PC-9 (cell line): ENCODE measurements around the gene C19orf38. TPM values are rescaled to one million over a fixed set of nuclear protein-coding genes. Genes with fewer than 3 reads are reported as not detected.
A peak's percentile ranks its signal among the peaks of the same experiment; 100 is the strongest.

Source experiments
- BruUV-seq: library from RNA; stranded (reverse); fragments of 400-500 nt; replicated peaks from 2 replicates; lab custom pipeline; 2021; lab: Mats Ljungman, UMichigan
- CTCF ChIA-PET: fragments of 300-600 bp; sonication (Branson Sonifier 250); formaldehyde crosslinking; loops from one replicate; lab custom pipeline; 2022; ENCODE audit warnings: antibody characterized with exemption; lab: Charles Lee
- POLR2A ChIA-PET: fragments of 300-600 bp; sonication (Branson Sonifier 250); formaldehyde crosslinking; loops from one replicate; lab custom pipeline; 2022; ENCODE audit warnings: antibody characterized with exemption; ENCODE audit not compliant: unreplicated experiment; lab: Charles Lee
- DNase-seq, 2 experiments: peaks; one replicate each; pipeline versions ENCODE4 v3.0.0 to v3.0.0-alpha.2; 2015 to 2022; ENCODE audit warnings: mixed read lengths in 1 of 2
- H2AFZ ChIP-seq: fragments of 200-600 bp; sonication (generic); 2 replicates; pipeline ENCODE4 v1.8.1; 2017; ENCODE audit warnings: antibody characterized with exemption
- H3F3A ChIP-seq: fragments of 200-600 bp; sonication (generic); 2 replicates; pipeline ENCODE4 v1.8.1; 2017; ENCODE audit warnings: antibody characterized with exemption, mild to moderate bottlenecking, low read depth; ENCODE audit not compliant: insufficient read depth
- H3K27ac ChIP-seq: fragments of 200-600 bp; sonication (generic); 2 replicates; pipeline ENCODE4 v1.6.1; 2016; ENCODE audit warnings: mixed run types
- H3K27me3 ChIP-seq: fragments of 200-600 bp; sonication (generic); 2 replicates; pipeline ENCODE4 v1.6.1; 2016; ENCODE audit warnings: low read depth, mixed run types; ENCODE audit not compliant: insufficient read depth
- H3K36me3 ChIP-seq: fragments of 200-600 bp; sonication (generic); 2 replicates; pipeline ENCODE4 v1.6.1; 2016; ENCODE audit warnings: low read depth, mixed run types
- H3K4me1 ChIP-seq: fragments of 200-600 bp; sonication (generic); replicated peaks from 2 replicates; pipeline ENCODE4 v1.6.1; 2016; ENCODE audit warnings: mixed run types; ENCODE audit not compliant: insufficient read depth
- H3K4me2 ChIP-seq: fragments of 200-600 bp; sonication (generic); 2 replicates; pipeline ENCODE4 v1.6.1; 2017; ENCODE audit warnings: mixed run types
- H3K4me3 ChIP-seq: fragments of 200-600 bp; sonication (generic); 2 replicates; pipeline ENCODE4 v1.6.1; 2016; ENCODE audit warnings: mixed run types
- H3K79me2 ChIP-seq: fragments of 200-600 bp; sonication (generic); 2 replicates; pipeline ENCODE4 v1.6.1; 2017; ENCODE audit warnings: low read depth, mixed run types
- H3K9me2 ChIP-seq: fragments of 200-600 bp; sonication (generic); 2 replicates; pipeline ENCODE4 v1.8.1; 2017; ENCODE audit warnings: mild to moderate bottlenecking; ENCODE audit not compliant: insufficient read depth
- H3K9me3 ChIP-seq: fragments of 200-600 bp; sonication (generic); 2 replicates; pipeline ENCODE4 v1.8.1; 2016; ENCODE audit warnings: low read depth; ENCODE audit not compliant: insufficient read depth
- H4K20me1 ChIP-seq: fragments of 200-600 bp; sonication (generic); 2 replicates; pipeline ENCODE4 v1.8.1; 2017; ENCODE audit not compliant: insufficient read depth
- EZH2 ChIP-seq: fragments of 200-600 bp; sonication (generic); IDR thresholded peaks from 2 replicates; pipeline ENCODE4 v1.8.0; 2017; ENCODE audit warnings: antibody characterized with exemption, low read depth
- intact Hi-C: fragments of 100-400 bp; cut with micrococcal nuclease; formaldehyde crosslinking; loops from one replicate; pipeline ENCODE4 v1.10.0; 2022; ENCODE audit not compliant: unreplicated experiment
- total RNA-seq: library from RNA; stranded (reverse); gene quantifications from 2 replicates; pipeline ENCODE4 v1.2.3, GENCODE V29; 2021
- TF ChIP-seq, protein P1 (sequence below): fragments of 200-600 bp; sonication (generic); conservative IDR thresholded peaks from 2 replicates; pipeline ENCODE4 v1.6.1; 2017; ENCODE audit warnings: mixed run types, antibody characterized with exemption, mild to moderate bottlenecking, moderate library complexity

The C19orf38 gene
- total RNA-seq, 1 experiment from 2014 or later = 0.59 TPM

DNA sequence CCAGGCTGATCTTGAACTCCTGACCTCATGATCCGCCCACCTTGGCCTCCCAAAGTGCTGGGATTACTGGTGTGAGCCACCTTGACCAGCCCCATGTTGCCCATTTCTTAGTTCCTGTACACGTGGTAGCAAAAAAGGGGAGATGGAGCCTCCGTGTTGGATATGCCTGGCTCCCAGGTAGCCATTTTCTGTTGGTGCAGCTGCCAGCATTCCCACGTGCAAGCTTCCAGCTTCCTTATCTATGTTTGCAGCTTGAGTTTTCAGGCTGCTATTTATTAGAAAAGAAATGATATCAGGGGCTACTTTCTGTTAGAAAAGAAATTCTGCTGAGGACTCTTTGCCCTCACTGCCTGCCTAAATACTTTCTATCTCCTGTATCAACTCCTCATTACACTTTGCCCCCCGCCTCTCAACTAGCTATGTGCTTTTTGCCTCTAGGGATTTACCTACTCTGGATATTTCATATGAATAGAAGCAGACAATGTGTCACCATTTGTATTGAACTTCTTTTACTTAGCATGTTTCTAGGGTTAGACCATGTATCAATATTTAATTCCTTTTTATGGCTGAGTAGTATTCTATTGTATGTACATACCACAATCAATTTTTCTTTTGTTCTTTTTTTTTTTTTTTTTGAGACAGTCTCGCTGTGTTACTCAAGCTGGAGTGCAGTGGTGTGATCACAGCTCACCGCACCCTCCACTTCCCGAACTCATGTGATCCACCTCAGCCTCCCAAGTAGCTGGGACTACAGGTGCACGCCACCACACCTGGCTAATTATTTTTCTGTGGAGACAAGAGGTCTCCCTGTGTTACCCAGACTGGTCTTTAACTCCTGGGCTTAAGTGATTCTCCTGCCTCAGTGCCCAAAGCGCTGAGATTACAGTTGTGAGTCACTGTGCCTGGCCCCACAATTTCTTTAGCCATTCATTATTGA lies 8.8 kb upstream of the C19orf38 start:
- peaks cover 10% of the 10 kb centered on the region; the same call in 1 of the 2 replicates for H3K79me2 ChIP-seq
- no peaks in the 10 kb centered on the region for H3K27me3 ChIP-seq
- no peak for DNase-seq
- POLR2A ChIA-PET = no interaction called here
- BruUV-seq = no TSS peak
- peaks cover 13% of the 10 kb centered on the region for H3K4me1 ChIP-seq
- CTCF ChIA-PET = interaction anchor here (0.6 to 2.1 kb wide), 2 partner anchors 25 to 302 kb away, joined by 3 to 4 read pairs; no protein-coding TSS in a partner anchor
- H3K9me3 ChIP-seq = no peaks in the 10 kb centered on the region
- TF ChIP-seq EZH2 = no peak
- TF ChIP-seq, protein P1, sequence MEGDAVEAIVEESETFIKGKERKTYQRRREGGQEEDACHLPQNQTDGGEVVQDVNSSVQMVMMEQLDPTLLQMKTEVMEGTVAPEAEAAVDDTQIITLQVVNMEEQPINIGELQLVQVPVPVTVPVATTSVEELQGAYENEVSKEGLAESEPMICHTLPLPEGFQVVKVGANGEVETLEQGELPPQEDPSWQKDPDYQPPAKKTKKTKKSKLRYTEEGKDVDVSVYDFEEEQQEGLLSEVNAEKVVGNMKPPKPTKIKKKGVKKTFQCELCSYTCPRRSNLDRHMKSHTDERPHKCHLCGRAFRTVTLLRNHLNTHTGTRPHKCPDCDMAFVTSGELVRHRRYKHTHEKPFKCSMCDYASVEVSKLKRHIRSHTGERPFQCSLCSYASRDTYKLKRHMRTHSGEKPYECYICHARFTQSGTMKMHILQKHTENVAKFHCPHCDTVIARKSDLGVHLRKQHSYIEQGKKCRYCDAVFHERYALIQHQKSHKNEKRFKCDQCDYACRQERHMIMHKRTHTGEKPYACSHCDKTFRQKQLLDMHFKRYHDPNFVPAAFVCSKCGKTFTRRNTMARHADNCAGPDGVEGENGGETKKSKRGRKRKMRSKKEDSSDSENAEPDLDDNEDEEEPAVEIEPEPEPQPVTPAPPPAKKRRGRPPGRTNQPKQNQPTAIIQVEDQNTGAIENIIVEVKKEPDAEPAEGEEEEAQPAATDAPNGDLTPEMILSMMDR = no peak
- H2AFZ ChIP-seq = no peak overlapping the region
- H3K36me3 ChIP-seq = no peaks in the 10 kb centered on the region
- H3K9me2 ChIP-seq = no peaks in the 10 kb centered on the region
- H3K27ac ChIP-seq = no peak overlapping the region
- no peak overlapping the region for H3K4me2 ChIP-seq
- H3F3A ChIP-seq = peaks cover 17% of the 10 kb centered on the region; the same call in 1 of the 2 replicates
- intact Hi-C loops = no loop called here
- no peaks in the 10 kb centered on the region for H4K20me1 ChIP-seq
- H3K4me3 ChIP-seq = no peak overlapping the region

DNA sequence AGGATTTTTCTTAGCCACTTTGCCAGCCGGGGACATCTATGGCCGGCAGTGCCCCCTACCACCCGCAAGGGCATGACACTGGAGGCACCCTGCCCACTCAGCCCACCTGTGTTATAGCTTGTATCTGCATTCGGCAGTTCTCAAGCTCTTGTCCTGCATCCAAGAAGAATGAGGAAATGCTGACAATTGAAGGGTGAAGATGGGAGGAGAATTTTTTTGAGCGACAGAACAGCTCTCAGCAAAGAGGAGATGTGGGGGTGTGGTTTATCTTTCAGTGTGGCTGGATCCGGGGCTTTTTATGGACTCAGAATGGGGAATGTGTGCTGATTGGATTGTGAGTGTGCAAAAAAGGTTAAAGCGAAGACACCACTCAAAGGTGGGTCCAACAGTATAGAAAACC lies 5.4 kb upstream of the C19orf38 start:
- Histone ChIP-seq H3K79me2 (no peaks in the 10 kb centered on the region), H2AFZ (no peak overlapping the region), H3K9me3 (no peaks in the 10 kb centered on the region), H3K4me3 (no peak overlapping the region), H3K4me1 (no peaks in the 10 kb centered on the region), H3K9me2 (no peaks in the 10 kb centered on the region), H3F3A (no peaks in the 10 kb centered on the region), H3K4me2 (no peak overlapping the region), H3K27ac (no peak overlapping the region), H3K36me3 (no peaks in the 10 kb centered on the region), H3K27me3 (no peaks in the 10 kb centered on the region), H4K20me1 (no peaks in the 10 kb centered on the region)
- no TSS peak for BruUV-seq
- no peak for TF ChIP-seq EZH2
- TF ChIP-seq, protein P1 = no peak
- intact Hi-C loops = no loop called here
- ChIA-PET CTCF (no interaction called here), POLR2A (no interaction called here)
- peak in 1 of 2 experiments; percentile 21 for DNase-seq

DNA sequence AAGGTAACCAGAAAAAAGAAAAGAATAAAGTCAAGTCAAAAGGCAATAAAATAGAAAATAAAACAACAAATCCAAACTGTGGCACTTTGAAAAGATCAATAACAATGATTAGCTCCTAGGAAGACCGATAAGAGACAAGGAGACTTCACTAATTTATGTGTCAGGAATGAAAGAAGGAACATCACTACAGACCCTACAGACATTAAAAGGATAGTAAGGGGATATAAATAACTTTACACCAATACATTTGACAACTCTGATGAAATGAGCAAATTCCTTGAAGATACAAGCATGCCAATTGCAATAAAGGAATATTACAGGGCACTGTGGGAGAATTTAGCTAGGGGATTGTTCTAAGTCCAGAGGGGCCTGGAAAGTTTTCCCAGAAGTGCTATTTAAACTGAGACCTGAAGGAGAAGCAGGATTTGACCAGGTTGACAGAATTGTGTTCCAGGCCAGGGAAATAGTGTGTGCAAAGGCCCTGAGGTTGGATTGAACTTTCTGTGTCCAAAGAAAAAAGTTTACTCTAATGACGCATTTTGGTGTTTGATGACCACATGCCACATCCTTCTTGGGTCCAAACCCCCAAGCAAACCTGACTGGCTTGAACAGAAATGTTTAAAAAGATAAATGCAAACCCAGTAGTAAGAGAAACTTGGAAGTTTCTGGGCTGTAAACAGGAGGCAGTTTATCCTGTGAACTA lies 1.6 kb upstream of the C19orf38 start:
- H3K9me3 ChIP-seq = no peaks in the 10 kb centered on the region
- H3K4me1 ChIP-seq = no peaks in the 10 kb centered on the region
- no peaks in the 10 kb centered on the region for H3K27me3 ChIP-seq
- no peaks in the 10 kb centered on the region for H3K36me3 ChIP-seq
- no peak overlapping the region for H2AFZ ChIP-seq
- peak in 1 of 2 experiments; percentile 28 for DNase-seq
- ChIA-PET POLR2A (interaction anchor here (0.6 kb wide), 1 partner anchor 11 kb away, joined by 3 read pairs; no protein-coding TSS in a partner anchor), CTCF (interaction anchor here (0.5 to 0.7 kb wide), 2 partner anchors 19 to 113 kb away, joined by 5 to 9 read pairs; no protein-coding TSS in a partner anchor)
- H3K79me2 ChIP-seq = no peaks in the 10 kb centered on the region
- no TSS peak for BruUV-seq
- no peak for TF ChIP-seq EZH2
- TF ChIP-seq, protein P1 = no peak
- H3K27ac ChIP-seq = no peak overlapping the region
- intact Hi-C loops = no loop called here
- no peak overlapping the region for H3K4me2 ChIP-seq
- no peaks in the 10 kb centered on the region for H4K20me1 ChIP-seq
- no peaks in the 10 kb centered on the region for H3K9me2 ChIP-seq
- no peak overlapping the region for H3K4me3 ChIP-seq
- no peaks in the 10 kb centered on the region for H3F3A ChIP-seq
